ENCODE results near the gene PC.
"Not testable (repeated sequence)": the region's sequence is repeated elsewhere in the genome, so short reads cannot be mapped to it uniquely, and the experiment has no call there.

The PC gene

DNA sequence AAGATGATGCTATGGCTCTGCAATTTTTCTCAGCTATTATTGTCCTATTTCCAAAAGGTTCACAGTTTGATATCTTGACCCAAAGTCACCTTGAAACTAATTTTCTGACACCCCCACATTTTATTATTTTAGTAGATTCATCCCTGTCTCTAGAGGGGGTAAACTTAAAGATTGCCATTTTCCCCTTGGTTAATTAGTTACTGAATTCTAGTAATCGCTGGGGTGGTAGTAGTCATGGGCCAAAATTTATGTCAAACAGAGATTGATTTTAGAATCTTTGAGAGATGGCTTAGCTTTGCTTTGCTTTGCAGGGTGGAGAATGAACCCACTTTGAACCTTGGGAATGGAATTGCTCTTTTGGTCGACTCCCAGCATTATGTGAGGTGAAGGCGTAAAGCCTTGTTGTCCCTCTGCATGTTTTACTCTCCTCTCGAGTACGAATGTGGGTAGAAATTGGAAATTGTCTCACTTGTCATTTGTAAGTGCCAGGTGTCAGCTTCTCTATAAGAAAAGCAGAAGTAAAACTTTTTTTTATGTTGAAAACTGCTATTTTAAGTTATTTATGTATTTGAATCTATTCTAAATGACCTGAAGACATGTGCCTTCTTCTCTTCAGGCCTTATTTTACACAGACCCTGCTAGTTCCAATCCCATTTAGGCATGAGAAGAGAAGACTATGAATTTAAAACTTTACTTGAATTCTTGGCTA, 157.3 kb downstream of the PC start:
- in situ Hi-C loops (cut with MboI; ENCODE audit: low sequenced_read_pairs) = no loop called here

DNA sequence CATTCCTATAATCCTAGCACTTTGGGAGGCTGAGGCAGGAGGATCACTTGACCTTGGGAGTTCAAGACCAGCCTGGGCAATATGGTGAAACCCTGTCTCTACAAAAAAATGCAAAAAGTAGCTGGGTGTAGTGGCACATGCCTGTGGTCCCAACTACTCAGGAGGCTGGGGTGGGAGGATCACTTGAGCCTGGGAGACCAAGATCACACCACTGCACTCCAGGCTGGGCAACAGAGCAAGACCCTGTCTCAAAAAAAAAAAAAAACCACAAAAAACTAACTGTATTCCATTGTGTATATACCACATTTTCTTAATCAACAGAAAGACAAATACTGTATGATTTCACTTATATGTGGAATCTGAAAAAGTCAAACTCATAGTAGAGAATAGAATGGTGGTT, 158.4 kb downstream of the PC start:
- in situ Hi-C loops (cut with MboI; ENCODE audit: low sequenced_read_pairs) = not testable (repeated sequence)

Measured in HL-60/S4 (cell line).